ENCODE data around the gene RBM15B. TPM values are rescaled to one million over a fixed set of nuclear protein-coding genes. Genes with fewer than 3 reads are reported as not detected.
A peak's percentile ranks its signal among the peaks of the same experiment; 100 is the strongest.

RBM15B gene
- total RNA-seq, 1 experiment from 2014 or later = 33.7 TPM

GRCh38 chr3:51375136-51375535 lies 15.9 kb upstream of the RBM15B start:
- Mint-ChIP-seq H3K4me1 (ENCODE audit: low read depth, unreplicated experiment) (no peaks in the 10 kb centered on the region), H3K27ac (ENCODE audit: unreplicated experiment) (no peak overlapping the region), H3K9me3 (ENCODE audit: unreplicated experiment) (no peaks in the 10 kb centered on the region), H3K27me3 (ENCODE audit: insufficient read depth, unreplicated experiment) (peaks cover 21% of the 10 kb centered on the region), H3K36me3 (ENCODE audit: insufficient read depth, unreplicated experiment) (no peaks in the 10 kb centered on the region), H3K4me3 (ENCODE audit: unreplicated experiment) (no peak overlapping the region)
- ChIA-PET CTCF (no interaction called here), POLR2A (no interaction called here)
- no peaks in the 10 kb centered on the region for H3K36me3 ChIP-seq (ENCODE audit: control insufficient read depth, insufficient read depth, low read length)
- peak in 1 of 2 experiments; percentile 6 for DNase-seq
- intact Hi-C loops (cut with micrococcal nuclease; ENCODE audit: unreplicated experiment) = no loop called here
- H3K9me3 ChIP-seq = no peaks in the 10 kb centered on the region
- no TSS peak for BruUV-seq (replicated peaks)
- H3K4me3 ChIP-seq (ENCODE audit: low read depth, low read length) = no peak overlapping the region
- no peaks in the 10 kb centered on the region for H3K4me1 ChIP-seq
- no peak for TF ChIP-seq CTCF (IDR thresholded peaks at IDR 0.05; ENCODE audit: insufficient read depth in 1 of 2, low read depth in 1 of 2, low read length in 1 of 2, severe bottlenecking in 1 of 2, unreplicated experiment in 1 of 2)
- no peaks in the 10 kb centered on the region for H3K27me3 ChIP-seq (replicated peaks; ENCODE audit: control insufficient read depth, insufficient read depth, low read length)

GRCh38 chr3:51375571-51375970 lies 15.5 kb upstream of the RBM15B start:
- POLR2A ChIA-PET = no interaction called here
- TF ChIP-seq CTCF (IDR thresholded peaks at IDR 0.05; ENCODE audit: insufficient read depth in 1 of 2, low read depth in 1 of 2, low read length in 1 of 2, severe bottlenecking in 1 of 2, unreplicated experiment in 1 of 2) = no peak
- no TSS peak for BruUV-seq (replicated peaks)
- H3K4me1 ChIP-seq = no peaks in the 10 kb centered on the region
- no peaks in the 10 kb centered on the region for H3K36me3 Mint-ChIP-seq (ENCODE audit: insufficient read depth, unreplicated experiment)
- no peaks in the 10 kb centered on the region for H3K4me1 Mint-ChIP-seq (ENCODE audit: low read depth, unreplicated experiment)
- H3K9me3 Mint-ChIP-seq (ENCODE audit: unreplicated experiment) = no peaks in the 10 kb centered on the region
- no peak overlapping the region for H3K27ac Mint-ChIP-seq (ENCODE audit: unreplicated experiment)
- DNase-seq = peak in 1 of 2 experiments; percentile 8
- intact Hi-C loops (cut with micrococcal nuclease; ENCODE audit: unreplicated experiment) = no loop called here
- CTCF ChIA-PET = no interaction called here
- no peaks in the 10 kb centered on the region for H3K36me3 ChIP-seq (ENCODE audit: control insufficient read depth, insufficient read depth, low read length)
- H3K9me3 ChIP-seq = no peaks in the 10 kb centered on the region
- H3K27me3 ChIP-seq (replicated peaks; ENCODE audit: control insufficient read depth, insufficient read depth, low read length) = no peaks in the 10 kb centered on the region
- H3K4me3 ChIP-seq (ENCODE audit: low read depth, low read length) = no peak overlapping the region
- peaks cover 21% of the 10 kb centered on the region for H3K27me3 Mint-ChIP-seq (ENCODE audit: insufficient read depth, unreplicated experiment)
- no peak overlapping the region for H3K4me3 Mint-ChIP-seq (ENCODE audit: unreplicated experiment)

- no peaks in the 10 kb centered on the region for H3K9me3 ChIP-seq
- Mint-ChIP-seq H3K36me3 (ENCODE audit: insufficient read depth, unreplicated experiment) (no peaks in the 10 kb centered on the region), H3K4me1 (ENCODE audit: low read depth, unreplicated experiment) (no peaks in the 10 kb centered on the region), H3K4me3 (ENCODE audit: unreplicated experiment) (no peak overlapping the region), H3K9me3 (ENCODE audit: unreplicated experiment) (no peaks in the 10 kb centered on the region), H3K27me3 (ENCODE audit: insufficient read depth, unreplicated experiment) (peaks cover 17% of the 10 kb centered on the region), H3K27ac (ENCODE audit: unreplicated experiment) (no peak overlapping the region)
- intact Hi-C loops (cut with micrococcal nuclease; ENCODE audit: unreplicated experiment) = no loop called here
- BruUV-seq (replicated peaks) = no TSS peak
- no peaks in the 10 kb centered on the region for H3K27me3 ChIP-seq (replicated peaks; ENCODE audit: control insufficient read depth, insufficient read depth, low read length)
- CTCF ChIA-PET = interaction anchor here (0.8 to 1.7 kb wide), 2 partner anchors 278 to 1008 kb away, joined by 3 to 4 read pairs; no protein-coding TSS in a partner anchor
- no peak for TF ChIP-seq CTCF (IDR thresholded peaks at IDR 0.05; ENCODE audit: insufficient read depth in 1 of 2, low read depth in 1 of 2, low read length in 1 of 2, severe bottlenecking in 1 of 2, unreplicated experiment in 1 of 2)
- H3K4me1 ChIP-seq = no peaks in the 10 kb centered on the region
- H3K4me3 ChIP-seq (ENCODE audit: low read depth, low read length) = no peak overlapping the region
- DNase-seq = peak in 1 of 2 experiments; percentile 12
- no peaks in the 10 kb centered on the region for H3K36me3 ChIP-seq (ENCODE audit: control insufficient read depth, insufficient read depth, low read length)
- POLR2A ChIA-PET = no interaction called here
Observed at GRCh38 chr3:51378065-51378464, 13.0 kb upstream of the RBM15B start.
